Thymus (tissue), 14 donors: ENCODE data around the gene TRIP13. TPM values are rescaled to one million over a fixed set of nuclear protein-coding genes. Genes with fewer than 3 reads are reported as not detected.
"Not testable (repeated sequence)": the region's sequence is repeated elsewhere in the genome, so short reads cannot be mapped to it uniquely, and the experiment has no call there.

Source experiments
- DNase-seq, 9 donors: peaks; one replicate each; pipeline ENCODE4 v3.0.0-alpha.2; 2013; ENCODE audit warnings: low spot score in 9 of 9, low read depth in 6 of 9, missing footprints in 1 of 9
- H3K27ac ChIP-seq, 2 donors: one replicate each; pipeline ENCODE4 v1.5.1; 2013; ENCODE audit warnings: control low read depth in 1 of 2, low read depth in 1 of 2, low read length in 1 of 2, mild to moderate bottlenecking in 1 of 2, moderate library complexity in 1 of 2
- H3K27me3 ChIP-seq, 2 donors: one replicate each; pipeline ENCODE4 v1.5.1; 2013; ENCODE audit warnings: low read length in 1 of 2; ENCODE audit not compliant: control insufficient read depth in 2 of 2, insufficient read depth in 1 of 2
- H3K36me3 ChIP-seq, 2 donors: one replicate each; pipeline ENCODE4 v1.5.1; 2013; ENCODE audit warnings: low read length in 1 of 2, mild to moderate bottlenecking in 1 of 2, moderate library complexity in 1 of 2; ENCODE audit not compliant: control insufficient read depth in 2 of 2, insufficient read depth in 2 of 2
- H3K4me1 ChIP-seq, 2 donors: one replicate each; pipeline ENCODE4 v1.5.1; 2013; ENCODE audit warnings: low read length in 2 of 2; ENCODE audit not compliant: control insufficient read depth in 2 of 2, insufficient read depth in 2 of 2
- H3K4me3 ChIP-seq, 2 donors: one replicate each; pipeline ENCODE4 v1.5.1; 2013; ENCODE audit warnings: low read length in 2 of 2, control low read depth in 1 of 2, mild to moderate bottlenecking in 1 of 2
- H3K9me3 ChIP-seq, 2 donors: one replicate each; pipeline ENCODE4 v1.5.1; 2013; ENCODE audit warnings: low read length in 1 of 2, mild to moderate bottlenecking in 1 of 2; ENCODE audit not compliant: control insufficient read depth in 2 of 2, insufficient read depth in 1 of 2
- WGBS: extraction: QIAGEN DNeasy Blood & Tissue Kit; methylation state at CpG from one replicate; pipeline ENCODE4 v1.1.7; 2013; 5-methylcytosine and 5-hydroxymethylcytosine counted together
- long read RNA-seq, 10 donors: transcript quantifications; one replicate each; lab custom pipeline, GENCODE V29; 2026
- polyA plus RNA-seq: library from polyadenylated mRNA; stranded (reverse); fragments of 200-250 nt; gene quantifications from one replicate; pipeline ENCODE4 v1.2.3, GENCODE V29; 2013
- total RNA-seq: library from RNA; stranded (reverse); fragments of 120-200 nt; gene quantifications from one replicate; pipeline ENCODE4 v1.2.4, GENCODE V29; 2013
- donor health status: healthy.

The TRIP13 gene, protein sequence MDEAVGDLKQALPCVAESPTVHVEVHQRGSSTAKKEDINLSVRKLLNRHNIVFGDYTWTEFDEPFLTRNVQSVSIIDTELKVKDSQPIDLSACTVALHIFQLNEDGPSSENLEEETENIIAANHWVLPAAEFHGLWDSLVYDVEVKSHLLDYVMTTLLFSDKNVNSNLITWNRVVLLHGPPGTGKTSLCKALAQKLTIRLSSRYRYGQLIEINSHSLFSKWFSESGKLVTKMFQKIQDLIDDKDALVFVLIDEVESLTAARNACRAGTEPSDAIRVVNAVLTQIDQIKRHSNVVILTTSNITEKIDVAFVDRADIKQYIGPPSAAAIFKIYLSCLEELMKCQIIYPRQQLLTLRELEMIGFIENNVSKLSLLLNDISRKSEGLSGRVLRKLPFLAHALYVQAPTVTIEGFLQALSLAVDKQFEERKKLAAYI
- total RNA-seq (12.9 TPM), polyA plus RNA-seq (2.1 TPM)
- long read RNA-seq, donor 1, partial matches to known transcripts = 0 of 1 reads
- long read RNA-seq, donor 1, other reads (novel, unspliced or antisense) = 0 of 1 reads
- long read RNA-seq, donor 2 = 0 reads
- long read RNA-seq, donor 3, transcript TRIP13-201 (13 exons, 2,672 nt) = major isoform, 14 of 19 reads
- long read RNA-seq, donor 3, partial matches to known transcripts = 5 of 19 reads
- long read RNA-seq, donor 3, other reads (novel, unspliced or antisense) = 0 of 19 reads
- long read RNA-seq, donor 4, partial matches to known transcripts = 15 of 19 reads
- long read RNA-seq, donor 4, other reads (novel, unspliced or antisense) = 0 of 19 reads
- long read RNA-seq, donor 5, transcript TRIP13-201 (13 exons, 2,672 nt) = major isoform, 11 of 111 reads
- long read RNA-seq, donor 5, partial matches to known transcripts = 100 of 111 reads
- long read RNA-seq, donor 5, other reads (novel, unspliced or antisense) = 0 of 111 reads
- long read RNA-seq, donor 6, transcript TRIP13-201 (13 exons, 2,672 nt) = major isoform, 9 of 9 reads
- long read RNA-seq, donor 6, partial matches to known transcripts = 0 of 9 reads
- long read RNA-seq, donor 6, other reads (novel, unspliced or antisense) = 0 of 9 reads
- long read RNA-seq, donor 7, transcript TRIP13-201 (13 exons, 2,672 nt) = major isoform, 6 of 6 reads
- long read RNA-seq, donor 7, partial matches to known transcripts = 0 of 6 reads
- long read RNA-seq, donor 7, other reads (novel, unspliced or antisense) = 0 of 6 reads
- long read RNA-seq, donor 8, partial matches to known transcripts = 6 of 8 reads
- long read RNA-seq, donor 8, other reads (novel, unspliced or antisense) = 0 of 8 reads
- long read RNA-seq, donor 9, transcript TRIP13-201 (13 exons, 2,672 nt) = major isoform, 6 of 6 reads
- long read RNA-seq, donor 9, partial matches to known transcripts = 0 of 6 reads
- long read RNA-seq, donor 9, other reads (novel, unspliced or antisense) = 0 of 6 reads
- long read RNA-seq, donor 10, partial matches to known transcripts = 50 of 54 reads
- long read RNA-seq, donor 10, other reads (novel, unspliced or antisense) = 0 of 54 reads

DNA sequence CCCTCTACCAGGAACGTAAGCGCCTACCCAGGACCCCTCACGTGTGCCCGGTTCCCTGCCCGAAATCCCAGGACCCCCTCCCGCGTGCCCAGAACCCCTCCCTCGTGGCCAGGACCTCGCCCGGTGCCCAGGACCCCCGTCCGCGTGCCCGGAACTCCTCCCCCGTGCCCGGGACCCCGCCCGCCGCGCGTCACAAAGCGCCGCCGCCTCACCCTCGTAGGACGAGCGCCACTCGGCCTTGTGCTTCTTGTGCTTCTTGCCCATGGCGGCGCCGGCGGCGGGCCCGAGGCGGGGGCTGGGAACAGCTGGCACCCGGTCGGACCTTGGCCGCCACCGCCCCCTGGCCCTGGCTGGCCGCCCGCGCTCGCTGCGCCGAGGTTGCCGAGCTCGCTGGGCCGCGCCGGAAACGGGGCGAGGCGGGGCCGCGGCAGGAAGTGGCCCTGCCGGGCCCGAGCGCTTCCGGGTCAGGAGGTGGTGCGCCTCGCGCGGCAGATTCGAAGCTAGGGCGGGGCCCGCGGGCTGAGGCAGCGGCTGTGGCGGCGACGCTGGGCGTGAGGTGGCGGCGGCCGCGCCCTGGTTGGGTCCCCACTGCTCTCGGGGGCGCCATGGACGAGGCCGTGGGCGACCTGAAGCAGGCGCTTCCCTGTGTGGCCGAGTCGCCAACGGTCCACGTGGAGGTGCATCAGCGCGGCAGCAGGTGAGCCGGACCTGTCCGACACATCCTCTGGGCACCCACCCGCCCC is at the start of gene TRIP13, which contains the start of gene BRD9:
TRIP13 (plus strand) TSS at position 491 of the 743 bp plus-strand sequence; CDS start at position 606, 115 bp downstream.
BRD9 (minus strand) TSS at position 408 of the 743 bp plus-strand sequence; CDS start at position 264, 144 bp downstream.
- Histone ChIP-seq H3K27me3 (no peaks in the 10 kb centered on the region), H3K4me3 (peak within 1 kb of the TSS; percentile 90 to 96), H3K36me3 (peaks cover 28 to 57% of the 10 kb centered on the region in 2 donors), H3K4me1 (peaks cover 22 to 46% of the 10 kb centered on the region in 2 donors), H3K9me3 (no peaks in the 10 kb centered on the region), H3K27ac (peak within 1 kb of the TSS; percentile 65 to 89)
- under 1% methylated on average over 91 of the region's 91 CpGs for WGBS
- peak; percentile 29 to 90 (median 72) for DNase-seq

DNA sequence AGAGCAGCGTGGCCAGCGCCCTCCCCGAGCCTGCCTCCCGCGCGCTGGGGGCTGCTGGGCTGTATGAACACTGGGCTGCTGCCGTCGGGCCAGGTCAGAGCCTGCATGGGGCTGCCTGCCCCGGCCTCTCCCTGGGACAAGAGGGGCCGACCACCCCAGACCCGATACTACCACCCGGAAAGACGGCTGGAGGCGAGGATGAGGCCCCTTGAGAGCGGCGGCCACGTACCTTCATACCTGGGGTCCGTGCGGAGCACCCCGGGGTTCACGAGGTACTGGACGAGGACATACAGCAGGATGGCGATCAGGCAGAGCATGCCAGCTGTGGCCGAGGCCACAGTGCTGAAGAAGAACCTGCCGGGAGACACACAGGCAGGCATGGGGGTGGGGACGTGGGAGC is 49.3 kb upstream of the TRIP13 start:
- WGBS = 95% methylated on average over 19 of the region's 26 CpGs
- H3K36me3 ChIP-seq, DNase-seq, H3K9me3 ChIP-seq, H3K4me3 ChIP-seq, H3K27me3 ChIP-seq, H3K27ac ChIP-seq, H3K4me1 ChIP-seq: not testable (repeated sequence)

DNA sequence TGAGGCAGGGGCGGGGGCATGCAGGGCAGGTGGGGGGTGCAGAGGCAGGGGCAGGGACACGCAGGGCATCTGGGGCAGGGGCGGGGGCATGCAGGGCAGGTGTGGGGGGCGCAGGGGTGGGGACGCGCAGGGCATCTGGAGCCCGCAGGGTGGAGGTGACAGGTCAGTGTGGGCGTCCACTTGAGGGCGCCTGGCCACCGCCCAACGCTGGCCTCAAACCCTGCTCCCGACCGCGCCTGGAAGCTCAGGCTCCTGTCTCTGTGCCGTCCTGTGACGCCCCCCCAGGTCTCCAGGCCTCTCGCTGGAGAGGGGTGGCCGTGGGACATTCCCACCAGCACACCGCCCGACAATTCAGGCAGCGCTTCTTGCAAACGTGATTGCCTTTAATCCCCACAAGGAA is 48.8 kb upstream of the TRIP13 start:
- H3K36me3 ChIP-seq, DNase-seq, H3K27ac ChIP-seq, H3K9me3 ChIP-seq, H3K4me3 ChIP-seq, H3K4me1 ChIP-seq, H3K27me3 ChIP-seq: not testable (repeated sequence)
- 85% methylated on average over 22 of the region's 22 CpGs for WGBS

DNA sequence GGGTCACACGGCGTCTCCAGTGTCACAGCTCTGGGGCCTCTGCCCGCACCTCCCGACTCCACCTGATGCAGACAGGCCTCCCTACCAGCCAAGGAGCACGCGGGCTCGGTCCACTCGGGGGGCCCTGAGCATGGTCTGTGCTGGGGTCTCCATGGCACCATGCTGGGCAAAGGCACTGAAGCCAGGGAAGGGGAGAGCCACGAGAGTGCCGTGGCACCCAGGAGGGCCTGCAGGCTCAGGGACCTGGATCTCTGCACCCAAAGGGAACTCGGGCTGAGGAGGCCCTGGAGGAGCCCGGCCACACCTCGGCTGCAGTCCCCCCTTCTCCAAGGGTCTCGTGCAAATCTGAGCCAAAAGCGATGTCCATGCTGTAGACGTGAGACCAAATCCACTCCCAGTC is 48.3 kb upstream of the TRIP13 start:
- not testable (repeated sequence) for DNase-seq, H3K4me3 ChIP-seq, H3K27ac ChIP-seq, H3K4me1 ChIP-seq, H3K9me3 ChIP-seq, H3K27me3 ChIP-seq, H3K36me3 ChIP-seq
- 98% methylated on average over 14 of the region's 16 CpGs for WGBS

DNA sequence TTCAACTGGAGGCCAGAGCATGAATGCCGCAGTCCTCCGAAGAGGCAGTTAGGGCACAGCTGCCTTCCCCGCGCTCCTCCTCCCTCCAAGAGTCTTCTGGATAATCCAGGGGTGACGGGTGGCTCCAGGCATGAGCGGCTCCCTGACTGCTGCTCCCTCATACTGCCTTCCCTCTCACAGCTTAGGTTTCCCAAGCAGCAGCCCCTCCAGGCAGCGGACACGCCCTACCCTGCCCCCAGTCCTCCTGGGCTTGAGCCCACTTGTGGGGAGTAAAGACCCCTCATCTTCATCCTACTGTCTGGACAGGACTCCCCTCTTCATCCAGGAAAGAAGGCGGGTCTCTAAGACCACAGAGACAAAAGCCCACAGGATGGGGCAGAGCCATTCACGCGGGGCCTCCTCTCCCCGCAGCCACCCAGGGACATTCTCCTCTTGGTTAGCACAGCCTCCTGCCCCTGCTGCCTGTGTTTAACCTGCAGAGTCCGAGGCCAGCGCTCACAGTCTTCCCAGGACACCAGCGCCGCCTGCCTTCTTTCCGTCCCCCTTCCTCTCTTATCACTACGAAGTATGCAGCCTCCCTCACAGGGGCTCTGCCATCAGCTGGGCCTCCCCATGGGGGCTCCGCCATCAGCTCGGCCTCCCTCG is 47.5 kb upstream of the TRIP13 start:
- H3K36me3 ChIP-seq, H3K27ac ChIP-seq, H3K27me3 ChIP-seq, DNase-seq, H3K4me1 ChIP-seq, H3K9me3 ChIP-seq, H3K4me3 ChIP-seq: not testable (repeated sequence)
- WGBS = 94% methylated on average over 16 of the region's 21 CpGs

DNA sequence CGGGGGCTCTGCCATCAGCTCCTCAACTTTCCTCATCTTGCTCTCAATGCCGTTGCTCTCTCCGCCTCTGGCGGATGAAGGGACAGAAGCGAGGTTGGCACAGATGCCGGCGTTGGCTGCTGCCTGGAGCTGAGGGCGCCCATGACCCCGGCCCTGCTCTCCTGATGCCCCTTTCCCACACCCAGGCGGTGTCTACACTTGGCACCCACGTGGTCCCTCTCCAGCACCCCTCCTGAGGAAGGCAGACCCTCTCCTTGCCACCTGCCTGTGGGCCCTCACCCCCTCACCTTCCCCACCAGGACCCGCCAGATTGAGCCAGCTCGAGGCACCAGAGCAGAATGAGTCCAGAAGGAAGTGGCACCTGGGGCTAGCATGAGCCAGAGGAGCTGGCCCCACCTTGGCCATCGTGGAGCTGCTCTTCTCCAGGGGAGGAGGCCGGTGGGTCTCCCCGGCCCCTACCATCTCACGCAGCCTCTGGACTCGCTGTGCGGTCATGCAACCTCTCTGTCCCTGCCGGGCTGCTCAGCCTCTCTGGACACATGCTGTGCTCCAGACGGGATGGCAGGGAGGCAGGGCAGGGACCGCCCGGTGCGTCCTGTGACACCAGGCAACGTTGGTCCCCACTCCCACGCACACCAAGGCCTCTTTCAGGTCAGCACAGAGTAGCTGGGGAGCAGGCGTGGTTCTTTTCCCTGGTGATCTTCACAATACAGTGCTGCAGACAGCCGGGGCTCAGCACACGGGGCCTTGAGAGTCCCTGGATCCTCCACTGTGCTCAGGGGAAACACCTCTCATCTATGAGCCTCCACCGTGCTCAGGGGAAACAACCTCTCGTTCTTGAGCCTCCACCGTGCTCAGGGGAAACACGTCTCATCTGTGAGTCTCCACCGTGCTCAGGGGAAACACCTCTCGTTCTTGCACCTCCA is 46.7 kb upstream of the TRIP13 start:
- not testable (repeated sequence) for H3K4me1 ChIP-seq, H3K27me3 ChIP-seq, DNase-seq, H3K27ac ChIP-seq, H3K4me3 ChIP-seq, H3K36me3 ChIP-seq, H3K9me3 ChIP-seq
- 92% methylated on average over 25 of the region's 35 CpGs for WGBS

DNA sequence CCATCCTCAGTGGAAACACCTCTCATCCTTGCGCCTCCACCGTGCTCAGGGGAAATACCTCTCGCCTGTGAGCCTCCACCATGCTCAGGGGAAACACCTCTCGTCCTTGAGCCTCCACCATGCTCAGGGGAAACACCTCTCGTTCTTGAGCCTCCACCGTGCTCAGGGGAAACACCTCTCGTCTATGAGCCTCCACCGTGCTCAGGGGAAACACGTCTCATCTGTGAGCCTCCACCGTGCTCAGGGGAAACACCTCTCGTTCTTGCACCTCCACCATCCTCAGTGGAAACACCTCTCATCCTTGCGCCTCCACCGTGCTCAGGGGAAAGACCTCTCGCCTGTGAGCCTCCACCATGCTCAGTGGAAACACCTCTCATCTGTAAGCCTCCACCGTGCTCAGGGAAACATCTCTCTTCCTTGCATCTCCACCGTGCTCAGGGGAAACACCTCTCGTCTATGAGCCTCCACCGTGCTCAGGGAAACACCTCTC is 46.0 kb upstream of the TRIP13 start:
- H3K4me3 ChIP-seq, H3K4me1 ChIP-seq, H3K27me3 ChIP-seq, H3K27ac ChIP-seq, H3K9me3 ChIP-seq, H3K36me3 ChIP-seq, DNase-seq: not testable (repeated sequence)
- WGBS = 92% methylated on average over 18 of the region's 18 CpGs
